ENCODE data around the gene PLA2G4D.
A peak's percentile ranks its signal among the peaks of the same experiment; 100 is the strongest.

Gene PLA2G4D

DNA sequence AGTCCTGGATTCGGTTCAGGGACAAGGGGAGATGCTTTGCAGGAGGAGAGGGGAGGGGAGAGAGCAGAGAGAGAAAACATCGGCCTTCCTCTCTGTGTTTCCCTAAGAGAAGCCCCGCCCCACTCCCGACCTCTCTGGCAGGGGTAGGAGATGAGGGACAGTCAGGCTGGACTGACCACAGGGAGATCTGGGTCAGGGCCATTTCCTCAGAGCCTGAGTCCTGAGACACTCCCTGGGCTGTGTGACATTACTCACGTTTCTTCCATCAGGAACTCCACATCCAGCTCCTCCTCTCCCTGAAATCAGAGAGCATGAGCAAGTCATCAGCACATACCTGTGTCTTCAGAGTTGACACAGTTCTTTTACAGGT lies 9.1 kb downstream of the PLA2G4D start:
- DNase-seq = no peak
- Histone ChIP-seq H3K4me3 (ENCODE audit: low read length) (no peak overlapping the region), H3K9me3 (replicated peaks; ENCODE audit: insufficient read depth, low read length) (no peaks in the 10 kb centered on the region), H3K4me2 (ENCODE audit: low read depth, low read length) (no peak overlapping the region), H2AFZ (ENCODE audit: low read length) (peak overlapping the region; percentile 45; the same call in 1 of the 2 replicates), H3K9me2 (replicated peaks; ENCODE audit: insufficient read depth, low read length) (no peaks in the 10 kb centered on the region), H3K79me2 (ENCODE audit: low read length) (no peaks in the 10 kb centered on the region), H3K9ac (ENCODE audit: low read length) (no peak overlapping the region), H3K4me1 (ENCODE audit: low read length) (no peaks in the 10 kb centered on the region), H3K27me3 (replicated peaks; ENCODE audit: insufficient read depth, low read length) (no peaks in the 10 kb centered on the region), H3F3A (ENCODE audit: insufficient read depth, low read length) (no peaks in the 10 kb centered on the region), H3K36me3 (replicated peaks; ENCODE audit: insufficient read depth, low read length) (no peaks in the 10 kb centered on the region), H4K20me1 (ENCODE audit: insufficient read depth, low read length) (no peaks in the 10 kb centered on the region), H3K27ac (ENCODE audit: low read length) (no peak overlapping the region)
- no peak for TF ChIP-seq EZH2 (optimal IDR thresholded peaks at IDR 0.05; ENCODE audit: low read depth, low read length)
- TF ChIP-seq, protein P1, sequence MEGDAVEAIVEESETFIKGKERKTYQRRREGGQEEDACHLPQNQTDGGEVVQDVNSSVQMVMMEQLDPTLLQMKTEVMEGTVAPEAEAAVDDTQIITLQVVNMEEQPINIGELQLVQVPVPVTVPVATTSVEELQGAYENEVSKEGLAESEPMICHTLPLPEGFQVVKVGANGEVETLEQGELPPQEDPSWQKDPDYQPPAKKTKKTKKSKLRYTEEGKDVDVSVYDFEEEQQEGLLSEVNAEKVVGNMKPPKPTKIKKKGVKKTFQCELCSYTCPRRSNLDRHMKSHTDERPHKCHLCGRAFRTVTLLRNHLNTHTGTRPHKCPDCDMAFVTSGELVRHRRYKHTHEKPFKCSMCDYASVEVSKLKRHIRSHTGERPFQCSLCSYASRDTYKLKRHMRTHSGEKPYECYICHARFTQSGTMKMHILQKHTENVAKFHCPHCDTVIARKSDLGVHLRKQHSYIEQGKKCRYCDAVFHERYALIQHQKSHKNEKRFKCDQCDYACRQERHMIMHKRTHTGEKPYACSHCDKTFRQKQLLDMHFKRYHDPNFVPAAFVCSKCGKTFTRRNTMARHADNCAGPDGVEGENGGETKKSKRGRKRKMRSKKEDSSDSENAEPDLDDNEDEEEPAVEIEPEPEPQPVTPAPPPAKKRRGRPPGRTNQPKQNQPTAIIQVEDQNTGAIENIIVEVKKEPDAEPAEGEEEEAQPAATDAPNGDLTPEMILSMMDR (IDR thresholded peaks at IDR 0.05; ENCODE audit: low read length) = no peak
- no peak for TF ChIP-seq EZH2phosphoT487 (IDR thresholded peaks at IDR 0.05; ENCODE audit: low read length)

DNA sequence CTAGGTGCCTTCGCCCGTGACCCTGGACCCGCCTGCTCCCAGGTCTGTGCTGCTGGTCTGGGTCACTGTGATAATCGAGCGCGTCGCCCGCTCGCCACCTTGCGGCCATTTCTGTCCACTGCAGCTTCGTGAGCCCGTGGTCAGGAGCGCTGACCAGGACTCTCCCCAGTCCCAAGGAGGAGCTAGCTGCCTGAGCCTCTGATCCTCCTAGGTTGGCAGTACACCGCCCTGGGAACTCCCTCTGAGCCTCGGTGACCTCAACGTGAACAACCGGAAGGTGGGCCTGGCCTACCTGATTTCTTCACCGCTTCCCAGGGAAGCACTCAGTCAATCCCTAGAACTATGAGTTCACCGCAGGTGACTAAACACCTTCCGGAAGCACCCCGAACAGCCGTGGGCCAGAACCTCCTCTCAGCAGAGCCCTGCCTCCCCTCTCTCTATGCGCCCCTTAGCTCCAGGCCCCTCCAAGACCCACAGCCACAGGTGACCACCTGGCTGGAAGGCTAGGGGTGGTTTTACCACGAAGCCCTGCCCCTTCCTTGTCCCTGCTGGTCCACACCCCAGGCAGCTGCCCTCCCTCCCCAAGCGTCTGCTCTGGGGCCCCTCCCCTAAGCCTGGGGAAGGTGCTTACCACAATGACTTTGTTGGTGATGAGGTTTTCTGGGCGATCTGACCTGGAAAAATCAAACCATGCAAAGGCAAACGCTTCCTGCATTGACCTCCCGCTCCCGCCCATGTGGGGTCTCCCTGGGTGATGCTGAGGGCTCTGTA lies 9.7 kb downstream of the PLA2G4D start:
- no peaks in the 10 kb centered on the region for H3F3A ChIP-seq (ENCODE audit: insufficient read depth, low read length)

DNA sequence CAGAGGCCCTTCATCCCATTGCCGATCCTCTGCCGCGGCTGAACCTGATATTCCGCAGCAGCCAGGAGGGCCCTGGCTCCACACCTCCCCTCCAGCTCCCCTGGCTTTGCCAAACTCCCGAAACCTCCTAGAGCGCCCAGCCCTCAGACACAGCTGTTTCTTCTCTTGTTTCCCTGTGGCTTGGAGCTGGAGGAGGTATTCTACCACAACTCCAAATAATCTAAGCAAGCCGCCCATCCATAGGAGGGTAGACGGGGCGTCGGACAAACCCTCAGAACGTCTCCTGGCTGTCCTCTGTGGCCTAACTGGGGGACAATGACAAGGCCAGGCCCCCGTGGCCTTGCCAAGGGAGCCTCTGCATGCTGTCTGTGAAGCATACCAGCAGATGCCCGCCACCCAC lies 10.4 kb downstream of the PLA2G4D start:
- Histone ChIP-seq H3K27ac (ENCODE audit: low read length) (no peak overlapping the region), H3K36me3 (replicated peaks; ENCODE audit: insufficient read depth, low read length) (no peaks in the 10 kb centered on the region), H2AFZ (ENCODE audit: low read length) (peak overlapping the region; percentile 45), H3K79me2 (ENCODE audit: low read length) (no peaks in the 10 kb centered on the region), H3K4me3 (ENCODE audit: low read length) (no peak overlapping the region), H3K9me3 (replicated peaks; ENCODE audit: insufficient read depth, low read length) (no peaks in the 10 kb centered on the region), H3K4me2 (ENCODE audit: low read depth, low read length) (peak overlapping the region; percentile 42), H3K4me1 (ENCODE audit: low read length) (no peaks in the 10 kb centered on the region), H3F3A (ENCODE audit: insufficient read depth, low read length) (no peaks in the 10 kb centered on the region), H4K20me1 (ENCODE audit: insufficient read depth, low read length) (no peaks in the 10 kb centered on the region), H3K9ac (ENCODE audit: low read length) (no peak overlapping the region), H3K27me3 (replicated peaks; ENCODE audit: insufficient read depth, low read length) (no peaks in the 10 kb centered on the region; the same call in 1 of the 2 replicates), H3K9me2 (replicated peaks; ENCODE audit: insufficient read depth, low read length) (no peaks in the 10 kb centered on the region)
- no peak for TF ChIP-seq EZH2 (optimal IDR thresholded peaks at IDR 0.05; ENCODE audit: low read depth, low read length)
- TF ChIP-seq, protein P1 (IDR thresholded peaks at IDR 0.05; ENCODE audit: low read length) = no peak
- TF ChIP-seq EZH2phosphoT487 (IDR thresholded peaks at IDR 0.05; ENCODE audit: low read length) = no peak
- no peak for DNase-seq

More for the DNA sequence above, 9.7 kb downstream of the PLA2G4D start:
- no peak overlapping the region for H3K4me3 ChIP-seq (ENCODE audit: low read length)
- no peaks in the 10 kb centered on the region for H4K20me1 ChIP-seq (ENCODE audit: insufficient read depth, low read length)
- H3K36me3 ChIP-seq (replicated peaks; ENCODE audit: insufficient read depth, low read length) = no peaks in the 10 kb centered on the region
- no peak overlapping the region for H3K27ac ChIP-seq (ENCODE audit: low read length)
- H3K4me1 ChIP-seq (ENCODE audit: low read length) = no peaks in the 10 kb centered on the region
- no peak for TF ChIP-seq EZH2 (optimal IDR thresholded peaks at IDR 0.05; ENCODE audit: low read depth, low read length)
- TF ChIP-seq EZH2phosphoT487 (IDR thresholded peaks at IDR 0.05; ENCODE audit: low read length) = no peak
- TF ChIP-seq, protein P1 (IDR thresholded peaks at IDR 0.05; ENCODE audit: low read length) = peak; percentile 92
- H3K79me2 ChIP-seq (ENCODE audit: low read length) = no peaks in the 10 kb centered on the region
- H3K9me3 ChIP-seq (replicated peaks; ENCODE audit: insufficient read depth, low read length) = no peaks in the 10 kb centered on the region
- H3K4me2 ChIP-seq (ENCODE audit: low read depth, low read length) = peak overlapping the region; percentile 42
- peak; percentile 42 for DNase-seq
- H3K9me2 ChIP-seq (replicated peaks; ENCODE audit: insufficient read depth, low read length) = no peaks in the 10 kb centered on the region
- no peak overlapping the region for H3K9ac ChIP-seq (ENCODE audit: low read length)
- peak overlapping the region; percentile 45 for H2AFZ ChIP-seq (ENCODE audit: low read length)
- no peaks in the 10 kb centered on the region for H3K27me3 ChIP-seq (replicated peaks; ENCODE audit: insufficient read depth, low read length)
